BLaER1 treated with 17β-estradiol and CSF1 and Interleukin-3, amounts not matched to agents 10 nM and 100 nM (cell line): ENCODE results near the gene STIM1.
A peak's percentile ranks its signal among the peaks of the same experiment; 100 is the strongest.
"Not testable (repeated sequence)": the region's sequence is repeated elsewhere in the genome, so short reads cannot be mapped to it uniquely, and the experiment has no call there.

Source experiments
- H3K27ac ChIP-seq, 11 experiments: shearing (Covaris generic); formaldehyde crosslinking; 2 replicates each; pipeline ENCODE4 v1.8.1; 2022
- H3K27me3 ChIP-seq, 11 experiments: shearing (Covaris generic); formaldehyde crosslinking; 2 replicates each; pipeline ENCODE4 v1.8.1; 2022
- H3K36me3 ChIP-seq, 11 experiments: shearing (Covaris generic); formaldehyde crosslinking; 2 replicates each; pipeline ENCODE4 v1.8.1; 2022
- H3K4me1 ChIP-seq, 10 experiments: shearing (Covaris generic); formaldehyde crosslinking; 2 replicates each; pipeline ENCODE4 v1.8.1; 2022
- H3K4me2 ChIP-seq, 11 experiments: shearing (Covaris generic); formaldehyde crosslinking; 2 replicates each; pipeline ENCODE4 v1.8.1; 2022
- H3K4me3 ChIP-seq, 10 experiments: shearing (Covaris generic); formaldehyde crosslinking; 2 replicates each; pipeline ENCODE4 v1.8.1; 2022
- H3K9ac ChIP-seq, 11 experiments: shearing (Covaris generic); formaldehyde crosslinking; 2 replicates each; pipeline ENCODE4 v1.8.1; 2022
- H3K9me3 ChIP-seq, 11 experiments: shearing (Covaris generic); formaldehyde crosslinking; replicated peaks in 1 of 11; 2 replicates each; pipeline ENCODE4 v1.8.1; 2022
- H4K20me1 ChIP-seq, 11 experiments: shearing (Covaris generic); formaldehyde crosslinking; 2 replicates each; pipeline ENCODE4 v1.8.1; 2022
- Cebpa-rat ChIP-seq, 11 experiments: shearing (Covaris generic); IDR thresholded peaks; 2 replicates each; pipeline ENCODE4 v1.8.1; 2022

STIM1 gene

DNA sequence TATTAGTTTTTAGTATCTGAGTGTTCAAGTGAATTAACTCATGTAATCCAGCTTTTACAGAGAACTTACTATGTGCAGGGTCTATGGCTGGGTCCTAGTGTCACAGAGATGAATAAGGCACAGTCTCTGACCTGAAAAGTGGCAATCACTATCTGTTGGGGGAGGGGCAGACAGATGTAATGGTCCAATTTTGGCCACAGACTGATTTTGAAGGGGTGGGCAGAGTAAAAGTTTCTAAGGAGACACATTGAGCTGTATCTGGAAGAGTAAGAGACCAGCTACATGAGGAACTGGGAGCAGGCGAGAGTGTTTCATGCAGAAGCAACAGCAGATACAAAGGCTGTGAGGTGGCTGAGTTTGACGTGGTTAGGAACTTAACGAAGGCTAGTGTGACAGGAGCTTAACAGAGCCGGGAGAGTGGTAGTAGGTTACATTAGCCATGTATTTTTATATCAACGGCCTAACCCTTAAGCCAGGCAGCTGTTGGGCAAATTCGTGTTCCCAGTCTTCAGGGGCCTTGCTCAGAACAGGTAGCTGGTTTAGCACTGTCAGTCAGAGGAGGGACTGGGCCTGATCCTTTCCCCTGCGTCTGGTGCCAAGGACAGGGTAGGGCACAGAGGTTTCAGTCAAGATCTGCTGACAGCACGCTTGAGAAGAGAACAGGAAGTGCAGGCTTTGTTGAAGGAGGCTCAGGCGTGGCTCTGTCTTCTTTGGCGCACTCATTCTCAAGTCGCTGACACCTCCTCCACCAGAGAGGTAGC, 1.4 kb upstream of the STIM1 start:
- Histone ChIP-seq H3K4me3 (peak overlapping the region; percentile 81 to 91 (median 82); a peak in 18 of 20 replicates), H3K4me2 (peak overlapping the region; percentile 68 to 99 (median 94)), H3K27me3 (peaks cover 0 to 11% (median 0%) of the 10 kb centered on the region in 11 experiments; a peak in 5 of 22 replicates), H4K20me1 (peaks cover under 1 to 33% (median 25%) of the 10 kb centered on the region in 11 experiments; a peak in 17 of 22 replicates), H3K4me1 (peaks cover 47 to 53% (median 50%) of the 10 kb centered on the region in 10 experiments), H3K36me3 (0 out of 22 replicates have a peak, but pooled peaks cover 0 to 4% (median 0%) of the 10 kb centered on the region in 11 experiments), H3K9me3 (no peaks in the 10 kb centered on the region), H3K9ac (peak overlapping the region; percentile 85 to 98 (median 91)), H3K27ac (peak overlapping the region; percentile 81 to 97 (median 90))
- no peak for TF ChIP-seq Cebpa-rat (IDR thresholded peaks at IDR 0.05)

DNA sequence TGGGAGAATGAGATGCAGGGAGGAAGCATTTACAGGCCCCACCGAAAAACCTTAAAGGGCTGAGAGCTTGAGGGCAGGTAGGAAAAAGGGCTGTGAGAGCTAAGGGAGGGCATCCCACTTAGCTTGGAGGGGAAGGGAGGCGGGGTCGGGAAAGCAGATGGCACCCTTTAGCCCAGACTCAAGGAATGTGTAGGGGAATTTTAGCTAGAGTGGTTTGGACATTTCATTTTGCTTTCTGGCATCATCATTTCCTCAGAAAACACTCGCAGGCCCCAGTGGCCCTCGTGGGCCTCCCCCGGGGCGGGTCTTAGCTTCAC, 846 bp upstream of the STIM1 start:
- H3K9me3 ChIP-seq, result no peaks in the 10 kb centered on the region
- H3K9ac ChIP-seq, result peak overlapping the region; percentile 85 to 98 (median 91)
- peak overlapping the region; percentile 68 to 99 (median 94) for H3K4me2 ChIP-seq
- peaks cover 6 to 38% (median 30%) of the 10 kb centered on the region in 11 experiments; a peak in 17 of 22 replicates for H4K20me1 ChIP-seq
- H3K36me3 ChIP-seq, result peaks cover 0 to 9% (median 0%) of the 10 kb centered on the region in 11 experiments; a peak in 1 of 22 replicates
- H3K4me3 ChIP-seq, result peak overlapping the region; percentile 81 to 91 (median 82); a peak in 19 of 20 replicates
- peaks cover 0 to 11% (median 0%) of the 10 kb centered on the region in 11 experiments; a peak in 5 of 22 replicates for H3K27me3 ChIP-seq
- peak overlapping the region; percentile 81 to 97 (median 90) for H3K27ac ChIP-seq
- no peak for TF ChIP-seq Cebpa-rat (IDR thresholded peaks at IDR 0.05)
- peaks cover 53 to 59% (median 55%) of the 10 kb centered on the region in 10 experiments for H3K4me1 ChIP-seq

GRCh38 chr11:3855808-3856491, 486 bp downstream of the STIM1 start:
- Histone ChIP-seq H3K27me3 (peaks cover 0 to 11% (median 0%) of the 10 kb centered on the region in 11 experiments; a peak in 5 of 22 replicates), H3K9ac (peak overlapping the region; percentile 85 to 98 (median 91)), H3K27ac (peak overlapping the region; percentile 81 to 97 (median 90)), H3K36me3 (peaks cover 0 to 10% (median 0%) of the 10 kb centered on the region in 11 experiments; a peak in 1 of 22 replicates), H4K20me1 (peaks cover 18 to 49% (median 41%) of the 10 kb centered on the region in 11 experiments; a peak in 17 of 22 replicates), H3K4me2 (peak overlapping the region; percentile 90 to 99 (median 98)), H3K4me1 (peaks cover 66 to 72% (median 69%) of the 10 kb centered on the region in 10 experiments), H3K9me3 (no peaks in the 10 kb centered on the region), H3K4me3 (peak overlapping the region; percentile 81 to 91 (median 82))
- TF ChIP-seq Cebpa-rat (IDR thresholded peaks at IDR 0.05), result no peak

- no peak for TF ChIP-seq Cebpa-rat (IDR thresholded peaks at IDR 0.05)
- H3K4me3 ChIP-seq, result peak overlapping the region; percentile 81 to 91 (median 82)
Measured at GRCh38 chr11:3856856-3857553, 1.5 kb downstream of the STIM1 start.

GRCh38 chr11:3857628-3858027, 2.2 kb downstream of the STIM1 start:
- Histone ChIP-seq H3K9me3 (no peaks in the 10 kb centered on the region), H3K36me3 (peaks cover 0 to 10% (median 0%) of the 10 kb centered on the region in 11 experiments; a peak in 1 of 22 replicates), H3K4me2 (peak overlapping the region; percentile 90 to 99 (median 98)), H3K27ac (no peak overlapping the region), H3K27me3 (peaks cover 0 to 11% (median 0%) of the 10 kb centered on the region in 11 experiments; a peak in 5 of 22 replicates), H4K20me1 (peaks cover 18 to 64% (median 48%) of the 10 kb centered on the region in 11 experiments; a peak in 17 of 22 replicates), H3K9ac (peak overlapping the region in 5 of 11 experiments; percentile 85 to 98 (median 95); a peak in 7 of 22 replicates), H3K4me3 (peak overlapping the region in 7 of 10 experiments; percentile 81 to 91 (median 82); a peak in 14 of 20 replicates), H3K4me1 (peaks cover 82 to 88% (median 85%) of the 10 kb centered on the region in 10 experiments)
- peak in 2 of 11 experiments; percentile 25 to 50; a peak in 2 of 22 replicates for TF ChIP-seq Cebpa-rat (IDR thresholded peaks at IDR 0.05)

More at GRCh38 chr11:3856856-3857553, 1.5 kb downstream of the STIM1 start:
- H3K4me2 ChIP-seq, result peak overlapping the region; percentile 90 to 99 (median 98)
- peak overlapping the region in 3 of 11 experiments; percentile 88 to 93 (median 90); a peak in 4 of 22 replicates for H3K27ac ChIP-seq
- H3K4me1 ChIP-seq, result peaks cover 77 to 83% (median 79%) of the 10 kb centered on the region in 10 experiments
- H4K20me1 ChIP-seq, result peaks cover 18 to 58% (median 46%) of the 10 kb centered on the region in 11 experiments; a peak in 17 of 22 replicates
- peaks cover 0 to 10% (median 0%) of the 10 kb centered on the region in 11 experiments; a peak in 1 of 22 replicates for H3K36me3 ChIP-seq
- H3K27me3 ChIP-seq, result peaks cover 0 to 11% (median 0%) of the 10 kb centered on the region in 11 experiments; a peak in 5 of 22 replicates
- H3K9me3 ChIP-seq, result no peaks in the 10 kb centered on the region
- peak overlapping the region in 8 of 11 experiments; percentile 85 to 98 (median 93); a peak in 13 of 22 replicates for H3K9ac ChIP-seq

- H3K4me3 ChIP-seq, result peak overlapping the region in 6 of 10 experiments; percentile 4 to 91 (median 56); a peak in 10 of 20 replicates
- no peaks in the 10 kb centered on the region for H3K9me3 ChIP-seq
- peak overlapping the region in 3 of 11 experiments; percentile 20 to 47 (median 20); a peak in 4 of 22 replicates for H3K27ac ChIP-seq
- peak overlapping the region; percentile 90 to 99 (median 98) for H3K4me2 ChIP-seq
- H3K4me1 ChIP-seq, result peaks cover 78 to 90% (median 83%) of the 10 kb centered on the region in 10 experiments
- peak overlapping the region in 7 of 11 experiments; percentile 8 to 85 (median 37); a peak in 7 of 22 replicates for H3K9ac ChIP-seq
- H4K20me1 ChIP-seq, result peaks cover 18 to 72% (median 52%) of the 10 kb centered on the region in 11 experiments; a peak in 17 of 22 replicates
- H3K27me3 ChIP-seq, result peaks cover 0 to 11% (median 0%) of the 10 kb centered on the region in 11 experiments; a peak in 5 of 22 replicates
- peaks cover 0 to 18% (median 0%) of the 10 kb centered on the region in 11 experiments; a peak in 1 of 22 replicates for H3K36me3 ChIP-seq
- no peak for TF ChIP-seq Cebpa-rat (IDR thresholded peaks at IDR 0.05)
Measured at GRCh38 chr11:3859373-3859881, 4.0 kb downstream of the STIM1 start.

DNA sequence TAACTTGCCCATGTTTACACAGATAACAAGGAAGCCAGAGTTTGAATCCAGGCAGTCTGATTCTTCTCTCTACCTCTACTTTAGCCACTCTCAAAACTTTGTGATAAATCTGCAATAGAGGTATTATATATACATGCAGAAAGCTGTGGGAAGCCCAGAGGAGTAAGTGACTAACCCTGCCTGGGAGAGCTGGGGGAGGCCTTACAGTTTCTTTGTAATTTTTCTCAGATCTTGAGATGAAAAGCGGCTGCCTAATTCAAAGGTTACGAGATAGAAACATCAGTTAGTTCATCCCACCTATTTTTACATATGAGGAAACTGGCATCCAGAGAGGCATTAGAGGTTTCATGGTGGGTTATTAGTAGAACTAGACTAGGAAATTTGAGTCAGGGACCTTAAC, 4.9 kb downstream of the STIM1 start:
- Histone ChIP-seq H3K36me3 (peaks cover 0 to 18% (median 0%) of the 10 kb centered on the region in 11 experiments; a peak in 1 of 22 replicates), H3K27me3 (peaks cover 0 to 11% (median 0%) of the 10 kb centered on the region in 11 experiments; a peak in 5 of 22 replicates), H3K9ac (peak overlapping the region in 7 of 11 experiments; percentile 1 to 63 (median 22); a peak in 7 of 22 replicates), H3K27ac (peak overlapping the region in 5 of 11 experiments; percentile 20 to 57 (median 41); a peak in 8 of 22 replicates), H3K4me2 (peak overlapping the region; percentile 90 to 99 (median 98)), H3K9me3 (no peaks in the 10 kb centered on the region), H4K20me1 (peaks cover 18 to 81% (median 52%) of the 10 kb centered on the region in 11 experiments; a peak in 17 of 22 replicates), H3K4me3 (peak overlapping the region in 3 of 10 experiments; percentile 37 to 41 (median 37); a peak in 3 of 20 replicates), H3K4me1 (peaks cover 84 to 96% (median 89%) of the 10 kb centered on the region in 10 experiments)
- TF ChIP-seq Cebpa-rat (IDR thresholded peaks at IDR 0.05), result no peak

DNA sequence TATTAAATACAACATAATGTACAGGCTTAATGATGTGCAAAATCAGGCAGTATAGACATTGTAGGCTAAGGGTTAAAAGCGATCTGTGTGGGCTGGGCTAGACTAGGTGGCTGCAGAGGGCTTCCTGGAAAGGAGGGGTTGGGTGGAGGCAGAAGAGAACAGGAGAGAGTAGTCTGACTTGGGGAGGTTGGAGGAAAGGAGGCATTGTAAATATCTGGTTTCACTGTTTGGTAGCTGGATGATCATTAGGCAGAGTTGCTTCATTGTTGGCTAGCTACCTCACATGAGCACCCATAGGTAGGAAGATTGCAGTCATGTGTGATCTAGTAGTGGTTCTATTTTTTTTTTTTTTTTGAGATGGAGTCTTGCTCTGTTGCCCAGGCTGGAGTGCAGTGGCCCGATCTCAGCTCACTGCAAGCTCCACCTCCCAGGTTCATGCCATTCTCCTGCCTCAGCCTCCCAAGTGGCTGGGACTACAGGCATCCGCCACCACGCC, 5.5 kb downstream of the STIM1 start:
- Histone ChIP-seq H3K4me1 (peaks cover 88 to 99% (median 92%) of the 10 kb centered on the region in 10 experiments), H3K4me2 (peak overlapping the region; percentile 90 to 99 (median 98)), H3K36me3 (peaks cover 0 to 18% (median 0%) of the 10 kb centered on the region in 11 experiments; a peak in 1 of 22 replicates), H3K4me3 (peak overlapping the region in 4 of 10 experiments; percentile 24 to 41 (median 37); a peak in 5 of 20 replicates), H4K20me1 (peaks cover 18 to 86% (median 52%) of the 10 kb centered on the region in 11 experiments; a peak in 17 of 22 replicates), H3K9ac (peak overlapping the region in 6 of 11 experiments; percentile 1 to 63 (median 28); a peak in 6 of 22 replicates), H3K27ac (peak overlapping the region in 7 of 11 experiments; percentile 13 to 57 (median 33); a peak in 10 of 22 replicates)
- not testable (repeated sequence) for H3K9me3 ChIP-seq, H3K27me3 ChIP-seq
